NCI-H82 (cell line): ENCODE results near the gene MTMR1.

Source experiments
- DNase-seq: peaks from one replicate; lab custom pipeline; 2025; lab: John Stamatoyannopoulos, UW

The MTMR1 gene

DNA sequence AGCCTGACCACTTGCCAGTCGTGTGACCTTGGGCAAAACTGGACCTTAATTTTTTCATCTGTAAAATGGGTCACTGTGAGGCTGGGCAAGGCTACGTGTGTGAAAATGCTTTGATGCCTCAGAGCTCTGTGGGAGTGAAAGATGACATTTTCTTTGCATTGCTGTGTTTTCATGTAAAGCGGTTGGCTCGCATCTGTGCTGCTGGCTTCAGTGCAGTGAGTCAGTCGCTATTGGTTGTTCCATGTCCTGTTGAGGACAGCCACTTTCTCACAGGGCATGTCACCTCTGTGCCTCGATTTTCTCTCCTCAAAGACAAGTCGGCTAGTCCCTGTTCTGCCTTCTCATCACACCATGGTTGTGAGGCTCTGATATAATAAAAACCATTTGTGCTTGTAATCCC, 4.4 kb downstream of the MTMR1 start:
- no peak for DNase-seq

DNA sequence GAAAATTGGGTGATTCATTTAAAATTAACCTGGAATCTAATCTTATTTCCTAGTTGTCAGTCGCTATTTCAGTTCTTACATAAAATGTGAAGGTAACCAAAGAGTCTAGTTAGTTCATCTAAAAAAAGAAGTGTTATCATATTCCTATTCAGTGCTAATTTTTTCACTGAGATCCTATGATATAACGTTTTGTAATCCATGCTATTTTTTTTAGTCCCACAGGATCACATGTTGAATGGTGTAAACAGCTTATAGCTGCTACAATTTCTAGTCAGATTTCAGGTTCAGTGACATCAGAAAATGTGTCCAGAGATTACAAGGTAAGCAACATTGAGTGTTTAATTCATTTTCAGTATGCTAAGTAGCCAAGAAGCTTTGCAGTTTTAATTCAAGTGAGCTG, 5.8 kb downstream of the MTMR1 start:
- peak; percentile 4 for DNase-seq

- DNase-seq = peak; percentile 95
Measured at GRCh38 chrX:150700107-150700506, 6.9 kb downstream of the MTMR1 start.

DNA sequence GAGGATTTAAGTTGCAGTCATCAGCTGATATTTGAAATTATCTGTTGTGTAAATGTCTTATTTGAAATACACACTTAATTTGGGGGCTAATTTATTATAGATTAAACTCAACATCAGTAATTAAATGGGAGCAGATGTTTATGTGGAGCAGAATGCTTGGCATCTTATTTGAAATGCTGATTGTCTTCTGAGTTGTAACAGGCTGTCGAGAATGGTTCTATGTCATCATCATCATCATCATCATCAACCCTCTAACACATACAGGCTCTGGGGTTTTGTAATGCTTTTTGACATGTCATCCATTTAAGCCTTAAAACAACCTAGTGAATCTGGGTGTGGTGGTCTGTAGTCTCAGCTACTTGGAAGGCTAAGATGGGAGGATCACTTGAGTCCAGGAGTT, 8.2 kb downstream of the MTMR1 start:
- no peak for DNase-seq

- no peak for DNase-seq
Measured at GRCh38 chrX:150702966-150703694, 9.9 kb downstream of the MTMR1 start.

GRCh38 chrX:150703695-150703974, 10.4 kb downstream of the MTMR1 start:
- no peak for DNase-seq

DNA sequence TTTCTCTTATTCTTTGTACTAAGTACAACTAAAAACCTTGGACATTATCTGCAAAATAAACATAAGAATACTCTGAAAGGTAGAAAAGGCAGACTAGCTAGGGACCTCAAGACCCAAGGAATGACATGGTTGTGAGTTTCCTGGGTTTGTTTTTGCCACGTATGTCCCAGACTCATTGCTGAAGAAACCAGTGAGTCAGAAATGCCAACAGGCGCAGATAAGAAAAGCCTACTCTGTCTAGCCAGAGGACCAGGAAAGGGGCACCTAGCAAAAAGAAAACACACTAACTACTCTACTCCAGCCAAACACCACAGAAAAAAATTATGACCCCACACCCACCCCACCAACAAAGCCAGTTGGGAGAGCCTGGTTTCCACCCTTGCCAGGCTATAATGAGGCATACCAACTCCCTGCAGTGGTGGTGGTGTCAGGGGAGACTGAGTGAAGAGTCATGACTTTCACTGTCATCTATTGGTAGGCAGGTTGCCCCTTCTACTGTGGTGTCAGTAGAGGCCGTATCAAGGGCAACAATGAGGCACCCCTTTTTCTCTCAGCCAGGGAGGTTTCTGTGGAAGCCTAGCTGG, 10.9 kb downstream of the MTMR1 start:
- DNase-seq = no peak

DNA sequence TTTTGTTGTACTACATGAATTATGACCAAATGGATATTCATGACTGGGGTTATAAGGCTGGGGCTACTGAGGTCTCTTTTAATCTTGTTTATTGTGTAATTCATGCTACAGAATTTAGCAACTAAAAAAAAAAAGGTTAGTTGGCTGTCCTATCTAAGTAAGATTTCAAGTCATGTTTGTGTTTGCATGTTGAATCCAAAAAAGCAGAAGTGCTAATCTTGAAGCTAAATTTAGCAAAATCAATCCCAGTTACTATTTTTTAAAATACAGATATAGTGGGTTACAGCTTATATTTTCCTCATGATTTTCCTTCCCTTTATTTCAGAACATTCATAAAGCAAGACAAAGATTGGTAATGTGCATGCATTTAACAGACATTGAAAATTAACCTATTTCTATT, 19.4 kb downstream of the MTMR1 start:
- no peak for DNase-seq

GRCh38 chrX:150715184-150715583, 22.0 kb downstream of the MTMR1 start:
- DNase-seq = no peak

GRCh38 chrX:150719621-150720020, 26.4 kb downstream of the MTMR1 start:
- no peak for DNase-seq

- no peak for DNase-seq
Measured at GRCh38 chrX:150729956-150730355, 36.8 kb downstream of the MTMR1 start.

DNA sequence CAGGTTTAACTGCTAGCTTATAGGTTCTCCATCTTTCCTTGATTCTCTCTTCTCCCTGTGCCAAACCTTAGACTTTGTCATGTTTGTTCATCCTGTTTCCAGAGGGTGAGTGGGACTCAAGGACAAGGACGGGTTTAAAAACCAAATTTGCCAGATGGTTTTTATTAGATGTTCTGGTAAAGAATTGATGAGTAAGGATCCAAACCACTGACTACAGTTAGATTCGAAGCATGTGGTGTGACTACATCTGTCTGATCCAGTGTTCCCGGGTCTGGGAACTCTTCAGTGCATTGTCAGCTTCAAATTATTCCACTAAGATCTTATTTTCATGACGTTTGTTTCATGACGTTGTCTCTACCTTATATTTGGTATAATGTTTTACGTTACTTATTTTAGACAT, 37.5 kb downstream of the MTMR1 start:
- DNase-seq = no peak

- DNase-seq = no peak
Measured at GRCh38 chrX:150731795-150732194, 38.6 kb downstream of the MTMR1 start.

DNA sequence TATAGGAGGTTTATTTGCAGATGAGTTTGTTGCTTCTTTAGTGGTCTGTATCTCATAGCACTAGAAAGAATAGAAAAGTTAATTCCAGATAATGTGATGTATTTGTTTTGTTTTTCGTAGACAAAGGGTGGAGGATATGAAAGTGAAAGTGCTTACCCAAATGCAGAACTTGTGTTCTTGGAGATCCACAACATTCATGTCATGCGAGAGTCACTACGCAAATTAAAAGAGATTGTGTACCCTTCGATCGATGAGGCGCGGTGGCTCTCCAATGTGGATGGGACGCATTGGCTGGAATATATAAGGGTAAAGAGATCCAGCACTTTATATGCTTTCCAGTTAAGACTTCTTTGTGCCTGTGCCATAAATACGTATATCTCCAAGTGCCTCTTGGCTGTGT, 43.3 kb downstream of the MTMR1 start:
- no peak for DNase-seq

DNA sequence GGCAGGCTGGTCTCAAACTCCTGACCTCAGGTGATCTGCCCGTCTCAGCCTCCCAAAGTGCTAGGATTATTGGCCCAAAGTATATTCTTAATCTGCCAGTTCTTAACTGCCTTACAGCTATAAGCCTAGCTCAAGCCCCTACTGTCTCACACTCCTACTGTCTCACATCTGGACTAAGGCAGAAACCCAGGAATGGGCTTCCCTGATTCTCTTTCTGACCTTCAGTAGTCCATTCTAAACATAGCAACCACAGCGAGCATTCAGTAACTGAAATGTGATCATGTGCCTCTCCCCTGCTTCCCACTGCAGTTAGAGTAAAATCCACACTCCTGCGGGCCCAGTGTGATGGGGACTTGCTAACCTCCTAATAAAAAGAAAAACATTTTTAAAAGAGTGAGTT, 58.9 kb downstream of the MTMR1 start:
- DNase-seq = peak; percentile 26

- DNase-seq = no peak
Measured at GRCh38 chrX:150753357-150753756, 60.2 kb downstream of the MTMR1 start.

DNA sequence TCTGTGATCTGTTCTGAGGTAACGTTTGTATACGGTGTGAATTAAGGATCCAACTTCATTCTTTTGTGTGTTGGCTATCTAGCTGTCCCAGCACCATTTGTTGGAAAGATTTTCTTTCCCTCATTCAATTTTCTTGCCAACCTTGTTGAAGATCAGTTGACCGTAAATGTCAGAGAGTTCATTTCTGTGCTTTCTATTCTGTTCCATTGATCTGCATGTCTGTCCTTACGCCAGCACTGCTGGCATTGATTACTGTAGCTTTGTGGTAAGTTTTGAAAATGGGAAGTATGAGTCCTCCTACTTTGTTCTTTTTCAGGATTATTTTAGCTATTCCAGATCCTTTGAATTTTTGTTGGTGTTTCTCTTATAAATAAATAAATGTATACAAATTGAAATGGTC, 60.8 kb downstream of the MTMR1 start:
- no peak for DNase-seq

- no peak for DNase-seq
Measured at GRCh38 chrX:150757371-150757770, 64.2 kb downstream of the MTMR1 start.

GRCh38 chrX:150759568-150760416, 66.6 kb downstream of the MTMR1 start:
- DNase-seq = no peak

GRCh38 chrX:150761176-150761818, 68.1 kb downstream of the MTMR1 start:
- peak; percentile 68 for DNase-seq

DNA sequence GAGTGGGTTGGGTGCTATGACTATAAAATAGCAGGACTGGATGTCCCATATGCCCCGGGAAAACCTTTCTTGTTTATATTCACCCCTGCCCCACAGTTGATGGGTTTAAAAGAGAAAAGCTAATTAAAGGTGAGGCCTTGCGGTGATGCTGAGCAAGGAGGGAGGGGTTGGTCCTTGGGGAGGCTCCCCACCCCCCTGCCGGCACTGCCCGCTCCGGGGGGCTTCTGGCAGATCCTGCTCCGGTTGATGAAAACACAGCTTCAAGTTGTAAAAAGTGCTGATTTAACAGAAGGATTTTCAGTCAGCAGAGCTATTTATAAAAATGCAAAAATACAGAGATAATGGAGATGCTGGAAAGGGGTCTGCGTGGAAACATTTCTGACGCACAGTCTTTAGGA, 68.6 kb downstream of the MTMR1 start:
- peak; percentile 68 for DNase-seq

DNA sequence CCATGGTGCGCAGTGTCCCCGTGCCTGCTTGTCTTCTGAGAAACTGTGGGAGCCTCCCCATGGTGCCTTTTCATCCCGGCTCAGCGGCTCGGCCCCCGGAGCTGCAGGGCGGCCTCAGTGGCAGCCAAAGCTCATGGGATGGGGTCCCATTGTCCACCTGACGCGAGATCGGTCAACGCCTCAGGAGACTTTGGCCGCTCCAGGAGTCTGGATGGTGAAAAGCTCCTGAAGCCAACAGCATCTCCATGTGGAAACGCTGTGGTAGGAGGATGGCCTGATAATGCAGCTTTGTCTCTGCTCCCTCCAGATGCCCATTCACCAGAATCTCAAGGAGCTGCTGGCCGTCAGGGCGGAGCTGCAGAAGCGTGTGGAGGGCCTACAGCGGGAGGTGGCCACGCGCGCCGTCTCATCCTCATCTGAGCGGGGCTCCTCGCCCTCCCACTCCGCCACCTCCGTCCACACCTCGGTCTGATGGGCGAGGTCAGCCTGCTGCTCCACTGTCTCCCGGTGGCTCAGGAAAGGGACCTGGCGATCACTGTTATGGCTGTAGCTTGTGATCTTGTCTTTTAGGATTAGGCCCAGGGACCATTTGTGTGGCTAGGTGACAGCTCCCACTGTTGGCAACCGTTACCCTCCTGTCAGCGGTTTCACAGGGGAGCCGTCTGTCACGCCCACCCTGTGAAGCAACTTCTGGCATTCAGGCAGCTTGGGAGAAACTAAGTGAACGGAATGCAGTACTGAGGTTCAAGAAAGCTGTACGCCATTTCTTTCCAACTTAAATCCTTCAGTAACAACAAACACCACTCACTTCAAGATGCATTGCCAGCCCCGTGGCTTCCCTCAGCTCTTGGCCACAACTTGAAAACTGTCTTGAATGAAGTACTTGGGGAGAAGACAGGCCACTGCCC, 69.3 kb downstream of the MTMR1 start:
- DNase-seq = no peak
